Esophagus muscularis mucosa (tissue), 4 donors: ENCODE results near the gene PYGO1.

Experiments used
- EP300 ChIP-seq: sonication (generic); formaldehyde crosslinking; IDR thresholded peaks from one replicate; pipeline ENCODE4 v1.6.1; 2017; ENCODE audit warnings: antibody characterized with exemption
- POLR2A ChIP-seq: fragments of 450-650 bp; IDR thresholded peaks from one replicate; pipeline ENCODE4 v1.6.1; 2017; ENCODE audit warnings: antibody characterized with exemption, moderate library complexity, mild to moderate bottlenecking, low read depth
- POLR2AphosphoS5 ChIP-seq, 2 donors: sonication (generic); formaldehyde crosslinking; IDR thresholded peaks; one replicate each; pipeline ENCODE4 v1.6.1; 2017; ENCODE audit warnings: antibody characterized with exemption in 2 of 2
- TF ChIP-seq, protein P1 (sequence below), 3 experiments: fragments of 200-600 bp in 2 of 3; fragments of 450-650 bp in 1 of 3; sonication (generic) in 2 of 3; IDR thresholded peaks; one replicate each; pipeline ENCODE4 v1.5.1; 2017 to 2019; ENCODE audit warnings: antibody characterized with exemption in 3 of 3, mild to moderate bottlenecking in 2 of 3, moderate library complexity in 1 of 3

DNA sequence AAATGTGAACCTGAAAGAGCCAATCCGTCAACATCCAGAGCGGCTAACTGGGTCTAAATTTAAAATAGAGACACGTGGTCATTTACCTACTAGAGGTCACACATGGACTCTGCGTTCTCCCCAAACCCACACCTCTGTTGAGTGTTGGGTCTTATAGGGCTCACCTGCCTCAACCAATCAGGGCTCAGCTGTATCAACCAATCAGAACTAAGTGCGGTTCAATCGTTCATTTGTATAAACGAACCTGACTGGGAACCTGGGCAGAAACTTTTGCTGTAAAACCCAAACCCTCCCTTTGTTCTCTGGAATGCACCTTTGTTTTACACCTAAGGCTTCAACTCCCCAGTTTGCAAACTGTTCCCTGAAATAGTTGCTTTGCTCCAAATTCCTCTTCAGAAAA, 89.0 kb downstream of the PYGO1 start:
- TF ChIP-seq, protein P1, sequence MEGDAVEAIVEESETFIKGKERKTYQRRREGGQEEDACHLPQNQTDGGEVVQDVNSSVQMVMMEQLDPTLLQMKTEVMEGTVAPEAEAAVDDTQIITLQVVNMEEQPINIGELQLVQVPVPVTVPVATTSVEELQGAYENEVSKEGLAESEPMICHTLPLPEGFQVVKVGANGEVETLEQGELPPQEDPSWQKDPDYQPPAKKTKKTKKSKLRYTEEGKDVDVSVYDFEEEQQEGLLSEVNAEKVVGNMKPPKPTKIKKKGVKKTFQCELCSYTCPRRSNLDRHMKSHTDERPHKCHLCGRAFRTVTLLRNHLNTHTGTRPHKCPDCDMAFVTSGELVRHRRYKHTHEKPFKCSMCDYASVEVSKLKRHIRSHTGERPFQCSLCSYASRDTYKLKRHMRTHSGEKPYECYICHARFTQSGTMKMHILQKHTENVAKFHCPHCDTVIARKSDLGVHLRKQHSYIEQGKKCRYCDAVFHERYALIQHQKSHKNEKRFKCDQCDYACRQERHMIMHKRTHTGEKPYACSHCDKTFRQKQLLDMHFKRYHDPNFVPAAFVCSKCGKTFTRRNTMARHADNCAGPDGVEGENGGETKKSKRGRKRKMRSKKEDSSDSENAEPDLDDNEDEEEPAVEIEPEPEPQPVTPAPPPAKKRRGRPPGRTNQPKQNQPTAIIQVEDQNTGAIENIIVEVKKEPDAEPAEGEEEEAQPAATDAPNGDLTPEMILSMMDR (IDR thresholded peaks at IDR 0.05): no peak
- TF ChIP-seq POLR2A (no peak), EP300 (no peak), POLR2AphosphoS5 (IDR thresholded peaks at IDR 0.05) (no peak)
